Hepatocyte (in vitro differentiated cells): ENCODE measurements around the gene SPRN.

Experiments
- EZH2 ChIP-seq: fragments of 200-600 bp; sonication (generic); IDR thresholded peaks from 2 replicates; pipeline ENCODE4 v1.6.1; 2016; ENCODE audit warnings: antibody characterized with exemption, mild to moderate bottlenecking, borderline replicate concordance
- TF ChIP-seq, protein P1 (sequence below): fragments of 200-600 bp; sonication (generic); IDR thresholded peaks from 2 replicates; pipeline ENCODE4 v1.5.1; 2016; ENCODE audit warnings: antibody characterized with exemption, mild to moderate bottlenecking; ENCODE audit not compliant: poor library complexity

GRCh38 chr10:133471300-133472109 is 47.1 kb upstream of the SPRN start:
- TF ChIP-seq, protein P1, sequence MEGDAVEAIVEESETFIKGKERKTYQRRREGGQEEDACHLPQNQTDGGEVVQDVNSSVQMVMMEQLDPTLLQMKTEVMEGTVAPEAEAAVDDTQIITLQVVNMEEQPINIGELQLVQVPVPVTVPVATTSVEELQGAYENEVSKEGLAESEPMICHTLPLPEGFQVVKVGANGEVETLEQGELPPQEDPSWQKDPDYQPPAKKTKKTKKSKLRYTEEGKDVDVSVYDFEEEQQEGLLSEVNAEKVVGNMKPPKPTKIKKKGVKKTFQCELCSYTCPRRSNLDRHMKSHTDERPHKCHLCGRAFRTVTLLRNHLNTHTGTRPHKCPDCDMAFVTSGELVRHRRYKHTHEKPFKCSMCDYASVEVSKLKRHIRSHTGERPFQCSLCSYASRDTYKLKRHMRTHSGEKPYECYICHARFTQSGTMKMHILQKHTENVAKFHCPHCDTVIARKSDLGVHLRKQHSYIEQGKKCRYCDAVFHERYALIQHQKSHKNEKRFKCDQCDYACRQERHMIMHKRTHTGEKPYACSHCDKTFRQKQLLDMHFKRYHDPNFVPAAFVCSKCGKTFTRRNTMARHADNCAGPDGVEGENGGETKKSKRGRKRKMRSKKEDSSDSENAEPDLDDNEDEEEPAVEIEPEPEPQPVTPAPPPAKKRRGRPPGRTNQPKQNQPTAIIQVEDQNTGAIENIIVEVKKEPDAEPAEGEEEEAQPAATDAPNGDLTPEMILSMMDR = no peak
- TF ChIP-seq EZH2 = no peak
